Retinal pigment epithelial cell (primary cell): ENCODE results near the gene GDA.
A peak's percentile ranks its signal among the peaks of the same experiment; 100 is the strongest.

Experiments
- DNase-seq: peaks from one replicate; pipeline ENCODE4 v3.0.0-alpha.2; 2010; ENCODE audit warnings: low read depth
- H3K4me3 ChIP-seq: 2 replicates; pipeline ENCODE4 v1.5.1; 2011; ENCODE audit warnings: mild to moderate bottlenecking, low read length, control low read depth, moderate library complexity
- CTCF ChIP-seq: conservative IDR thresholded peaks from 2 replicates; pipeline ENCODE4 v1.5.1; 2011; ENCODE audit warnings: low read depth, low read length, control low read depth, inconsistent platforms

The GDA gene

GRCh38 chr9:72137697-72138365 lies 11.4 kb upstream of the GDA start:
- H3K4me3 ChIP-seq, result no peak overlapping the region
- no peak for TF ChIP-seq CTCF
- no peak for DNase-seq

- DNase-seq, result no peak
- no peak overlapping the region for H3K4me3 ChIP-seq
- TF ChIP-seq CTCF, result no peak
Measured at GRCh38 chr9:72139226-72139625, 10.0 kb upstream of the GDA start.

- TF ChIP-seq CTCF, result no peak
- DNase-seq, result no peak
Measured at GRCh38 chr9:72140586-72140985, 8.7 kb upstream of the GDA start.

GRCh38 chr9:72141484-72141883 lies 7.8 kb upstream of the GDA start:
- no peak overlapping the region for H3K4me3 ChIP-seq
- DNase-seq, result peak; percentile 16
- TF ChIP-seq CTCF, result no peak

More at GRCh38 chr9:72140586-72140985, 8.7 kb upstream of the GDA start:
- no peak overlapping the region for H3K4me3 ChIP-seq

- no peak overlapping the region for H3K4me3 ChIP-seq
- DNase-seq, result no peak
- TF ChIP-seq CTCF, result no peak
Measured at GRCh38 chr9:72144756-72145492, 4.3 kb upstream of the GDA start.

- no peak for DNase-seq
- no peak for TF ChIP-seq CTCF
- no peak overlapping the region for H3K4me3 ChIP-seq
Measured at GRCh38 chr9:72145733-72146505, 3.3 kb upstream of the GDA start.
